ENCODE data around the gene MAML2. TPM values are rescaled to one million over a fixed set of nuclear protein-coding genes. Genes with fewer than 3 reads are reported as not detected.

Gene MAML2
- total and polyA plus RNA-seq, 2 of the 8 experiments (the other 6 are each of a cell fraction or from before 2014, with no cell fraction given): 3.8 to 6.6 TPM

GRCh38 chr11:96323642-96323985 lies 19.4 kb downstream of the MAML2 start:
- Histone ChIP-seq H3K56ac (replicated peaks; ENCODE audit: insufficient read length, low read depth, low read length) (no peak overlapping the region), H3K9me3 (ENCODE audit: insufficient read depth in 2 of 2, low read depth in 1 of 2, low read length in 1 of 2) (peaks cover 0 to 3% of the 10 kb centered on the region in 2 experiments; a peak in 1 of 4 replicates), H3K27ac (ENCODE audit: low read depth, low read length) (no peak overlapping the region), H2AK5ac (ENCODE audit: low read depth, low read length) (no peak overlapping the region), H2BK12ac (ENCODE audit: low read depth, low read length) (no peak overlapping the region), H4K8ac (ENCODE audit: extremely low read depth, insufficient read depth, low read length) (no peak overlapping the region), H3K23ac (ENCODE audit: insufficient read length) (no peak overlapping the region), H3K27me3 (replicated peaks in 1 of 4; ENCODE audit: control insufficient read depth in 3 of 4, extremely low read depth in 1 of 4, insufficient read depth in 3 of 4, low read length in 3 of 4) (no peaks in the 10 kb centered on the region), H3K9ac (replicated peaks in 1 of 4; ENCODE audit: extremely low read depth in 1 of 4, low read depth in 3 of 4, low read length in 3 of 4) (no peak overlapping the region), H3K79me2 (ENCODE audit: control insufficient read depth in 1 of 2, insufficient read depth in 2 of 2, low read length in 2 of 2) (peaks cover 0 to 5% of the 10 kb centered on the region in 2 experiments; a peak in 1 of 4 replicates), H4K20me1 (replicated peaks in 1 of 2; ENCODE audit: control insufficient read depth in 1 of 2, insufficient read depth in 2 of 2, low read length in 2 of 2) (no peaks in the 10 kb centered on the region), H3K79me1 (ENCODE audit: low read depth, low read length) (no peaks in the 10 kb centered on the region; the same call in 1 of the 2 replicates), H3K18ac (ENCODE audit: extremely low read depth, low read length) (no peak overlapping the region; the same call in 1 of the 2 replicates), H3K36me3 (ENCODE audit: control insufficient read depth in 2 of 4, insufficient read depth in 4 of 4, low read length in 3 of 4) (no peaks in the 10 kb centered on the region), H3K23me2 (ENCODE audit: low read depth, low read length) (no peaks in the 10 kb centered on the region), H3K14ac (ENCODE audit: insufficient read length) (no peak overlapping the region), H3K4me2 (ENCODE audit: insufficient read depth in 1 of 2, low read depth in 2 of 2, low read length in 2 of 2) (no peak overlapping the region), H4K91ac (replicated peaks; ENCODE audit: insufficient read length, low read length) (no peak overlapping the region), H3K4ac (replicated peaks; ENCODE audit: insufficient read length, low read depth, low read length) (no peak overlapping the region), H4K5ac (ENCODE audit: insufficient read length, low read depth, low read length) (no peak overlapping the region), H2BK20ac (ENCODE audit: low read length) (no peak overlapping the region), H2BK120ac (replicated peaks; ENCODE audit: low read depth, low read length) (no peak overlapping the region), H3K4me1 (replicated peaks in 1 of 4; ENCODE audit: control insufficient read depth in 3 of 4, insufficient read depth in 4 of 4, low read length in 3 of 4) (peaks cover 0 to 3% (median 1%) of the 10 kb centered on the region in 4 experiments; a peak in 2 of 7 replicates), H3K4me3 (ENCODE audit: extremely low read depth in 1 of 4, insufficient read depth in 2 of 4, low read depth in 3 of 4, low read length in 4 of 4) (no peak overlapping the region), H2AFZ (ENCODE audit: low read length) (no peak overlapping the region), H2BK15ac (ENCODE audit: low read length) (no peak overlapping the region), H2BK5ac (ENCODE audit: low read depth, low read length) (no peak overlapping the region)
- no peak for TF ChIP-seq POLR2AphosphoS5 (IDR thresholded peaks at IDR 0.05; ENCODE audit: low read depth, low read length)
- TF ChIP-seq RNF2 (IDR thresholded peaks at IDR 0.05; ENCODE audit: borderline replicate concordance, low read depth, low read length, missing control alignments, poor library complexity, severe bottlenecking): no peak
- TF ChIP-seq, protein P1, sequence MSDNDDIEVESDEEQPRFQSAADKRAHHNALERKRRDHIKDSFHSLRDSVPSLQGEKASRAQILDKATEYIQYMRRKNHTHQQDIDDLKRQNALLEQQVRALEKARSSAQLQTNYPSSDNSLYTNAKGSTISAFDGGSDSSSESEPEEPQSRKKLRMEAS (IDR thresholded peaks at IDR 0.05): no peak
- TF ChIP-seq CEBPB (IDR thresholded peaks at IDR 0.05; ENCODE audit: low read depth, low read length): no peak
- TF ChIP-seq YY1 (IDR thresholded peaks at IDR 0.05; ENCODE audit: low read depth, low read length): no peak
- TF ChIP-seq CBX8 (IDR thresholded peaks at IDR 0.05; ENCODE audit: borderline replicate concordance, low read depth, low read length): no peak
- no peak for TF ChIP-seq BRCA1 (IDR thresholded peaks at IDR 0.05; ENCODE audit: low read depth, low read length)
- no peak for TF ChIP-seq TCF12 (IDR thresholded peaks at IDR 0.05; ENCODE audit: low read depth, low read length)
- no peak for TF ChIP-seq SP2 (IDR thresholded peaks at IDR 0.05; ENCODE audit: low read length)
- WGBS, 2 experiments (ENCODE audit: extremely low coverage in 1 of 2, insufficient coverage in 1 of 2, insufficient read length in 1 of 2, insufficient replicate concordance in 2 of 2, low coverage in 1 of 2, low lambda C conversion rate in 2 of 2, missing lambda C conversion rate in 1 of 2): 96% methylated on average over 6 of the region's 6 CpGs; no CpG with 5 or more reads in 1 of the 2 experiments
- ChIA-PET POLR2A (ENCODE audit: partially characterized antibody) (interaction anchor here (1.2 kb wide), 1 partner anchor 15 kb away, joined by 3 read pairs; no protein-coding TSS in a partner anchor), CTCF (ENCODE audit: partially characterized antibody) (interaction anchor here (0.5 to 1.3 kb wide), 4 partner anchors 8 to 59 kb away, joined by 3 to 4 read pairs (median 3); no protein-coding TSS in a partner anchor)
- no peak for FAIRE-seq
- DNase-seq (ENCODE audit: low read depth in 1 of 2, low spot score in 2 of 2): no peak
